NT2/D1 (cell line): ENCODE results near the gene SNRNP35.
A peak's percentile ranks its signal among the peaks of the same experiment; 100 is the strongest.

Experiments used
- DNase-seq: peaks from one replicate; pipeline ENCODE4 v3.0.0-alpha.2; 2011; ENCODE audit warnings: low read depth, low spot score
- H3K27me3 ChIP-seq: 2 replicates; pipeline ENCODE4 v1.6.0; 2011; ENCODE audit warnings: mild to moderate bottlenecking; ENCODE audit not compliant: insufficient read length, insufficient read depth
- H3K36me3 ChIP-seq: 2 replicates; pipeline ENCODE4 v1.6.1; 2011; ENCODE audit warnings: mild to moderate bottlenecking, low read length, mixed read lengths; ENCODE audit not compliant: insufficient read depth, insufficient read length
- H3K4me1 ChIP-seq: 2 replicates; pipeline ENCODE4 v1.5.1; 2011; ENCODE audit not compliant: insufficient read depth, insufficient read length
- H3K4me3 ChIP-seq: 2 replicates; pipeline ENCODE4 v1.5.1; 2011; ENCODE audit warnings: low read depth; ENCODE audit not compliant: insufficient read length
- H3K9ac ChIP-seq: 2 replicates; pipeline ENCODE4 v1.6.0; 2011; ENCODE audit warnings: low read depth; ENCODE audit not compliant: insufficient read length
- H3K9me3 ChIP-seq: 2 replicates; pipeline ENCODE4 v1.5.1; 2011; ENCODE audit warnings: mild to moderate bottlenecking, low read length; ENCODE audit not compliant: insufficient read depth
- SUZ12 ChIP-seq: IDR thresholded peaks from 2 replicates; pipeline ENCODE4 v1.6.1; 2011; ENCODE audit not compliant: insufficient read length, insufficient read depth; ENCODE audit errors: extremely low read depth
- YY1 ChIP-seq: IDR thresholded peaks from 2 replicates; pipeline ENCODE4 v1.6.1; 2011; ENCODE audit not compliant: insufficient read length, insufficient read depth
- ZNF274 ChIP-seq: IDR thresholded peaks from 2 replicates; pipeline ENCODE4 v1.6.1; 2011; ENCODE audit warnings: mild to moderate bottlenecking, low read depth, low read length

The SNRNP35 gene

DNA sequence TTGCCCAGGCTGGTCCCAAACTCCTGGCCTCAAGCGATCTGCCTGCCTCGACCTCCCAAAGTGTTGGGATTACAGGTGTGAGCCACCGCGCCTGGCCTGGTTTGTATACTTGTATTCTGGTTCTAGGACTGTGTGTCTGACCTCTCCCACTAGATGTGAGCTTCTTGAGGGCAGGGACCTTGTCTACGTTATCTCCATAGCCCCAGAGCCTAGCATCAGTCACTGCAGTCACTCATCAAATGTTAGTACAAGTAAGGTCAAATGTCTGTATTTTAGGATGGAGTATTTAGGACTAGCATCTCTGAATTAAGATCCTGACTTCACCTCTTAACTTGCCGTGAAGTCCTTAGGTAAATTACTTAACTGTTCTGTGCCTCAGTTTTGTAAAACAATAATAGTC, 24.3 kb upstream of the SNRNP35 start:
- no peak overlapping the region for H3K9ac ChIP-seq

DNA sequence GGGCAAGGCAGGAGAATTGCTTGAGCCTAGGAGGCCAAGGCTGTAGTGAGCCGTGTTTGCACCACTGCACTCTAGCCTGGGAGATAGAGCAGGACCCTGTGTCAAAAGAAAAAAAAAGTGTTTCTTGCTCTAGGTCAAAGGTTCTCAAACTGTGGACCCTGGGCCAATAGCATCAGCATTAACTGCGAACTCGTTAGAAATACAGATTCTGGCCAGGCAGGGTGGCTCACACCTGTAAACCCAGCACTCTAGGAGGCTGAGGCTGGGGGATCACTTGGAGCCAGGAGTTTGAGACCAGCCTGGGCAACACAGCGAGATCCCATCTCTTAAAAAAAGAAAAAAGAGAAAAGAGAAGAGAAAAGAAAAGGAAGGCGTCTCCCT, 22.3 kb upstream of the SNRNP35 start:
- DNase-seq, result no peak
- peak overlapping the region; percentile 77 for H3K9ac ChIP-seq

More for the DNA sequence above, 24.3 kb upstream of the SNRNP35 start:
- peaks cover 22% of the 10 kb centered on the region for H3K27me3 ChIP-seq
- peaks cover 3% of the 10 kb centered on the region for H3K36me3 ChIP-seq
- no peaks in the 10 kb centered on the region for H3K4me1 ChIP-seq
- no peak overlapping the region for H3K4me3 ChIP-seq
- DNase-seq, result no peak
- no peaks in the 10 kb centered on the region for H3K9me3 ChIP-seq
- TF ChIP-seq YY1, result no peak
- TF ChIP-seq ZNF274, result no peak
- TF ChIP-seq SUZ12, result no peak

DNA sequence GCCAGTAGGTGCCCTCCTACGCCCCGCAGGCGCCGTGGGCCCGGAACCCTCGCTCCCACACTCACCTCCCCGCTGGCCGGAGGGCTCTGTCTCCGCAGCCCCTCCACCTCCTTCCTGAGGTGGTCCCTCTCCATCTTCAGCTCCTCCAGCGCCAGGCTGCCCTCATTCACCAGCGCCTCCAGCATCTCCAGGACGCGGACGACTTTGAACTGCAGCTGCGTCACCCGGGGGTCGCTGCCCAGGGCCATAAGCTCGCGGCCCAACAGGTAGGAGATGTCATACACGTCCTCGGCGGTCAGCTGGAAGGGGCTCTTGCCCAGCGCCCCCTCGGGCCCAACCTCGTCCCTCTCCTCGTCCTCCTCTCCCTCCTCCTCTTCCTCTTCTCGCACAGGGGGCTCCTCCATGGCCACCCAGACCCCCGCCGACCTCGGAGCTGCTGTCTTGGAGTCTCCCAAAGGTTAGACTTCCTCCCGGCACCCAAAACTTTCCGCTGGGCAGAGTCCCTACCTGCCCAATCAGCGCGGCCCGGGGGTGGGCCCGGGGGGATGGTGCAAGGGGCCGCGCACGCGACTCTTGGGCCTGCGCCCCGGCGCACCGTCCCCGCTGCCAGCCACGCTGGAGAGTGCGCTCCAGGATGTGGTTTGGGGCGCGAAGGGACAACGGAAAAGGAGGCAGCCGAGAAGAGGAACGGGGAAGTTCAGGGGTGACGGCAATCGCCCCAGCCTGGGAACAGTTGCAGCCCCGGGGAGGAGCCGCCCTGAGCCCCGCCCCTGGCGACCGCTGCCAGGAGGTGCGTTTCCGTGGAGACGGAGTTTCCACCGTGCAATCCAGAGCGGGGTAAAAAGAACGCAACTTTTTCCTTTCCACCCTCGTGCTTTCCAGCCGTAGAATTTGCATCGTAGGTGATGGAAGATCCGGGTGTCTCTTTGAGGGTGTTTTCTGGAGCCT, 21.6 kb upstream of the SNRNP35 start, which contains the start of gene RILPL2:
Gene RILPL2, minus strand, starts transcription at position 668 of the 948 bp plus-strand sequence. Its CDS starts 264 bp downstream, at position 404.
- peak within 1 kb of the TSS; percentile 77 for H3K9ac ChIP-seq
- TF ChIP-seq YY1 (no peak), SUZ12 (no peak), ZNF274 (no peak)
- H3K9me3 ChIP-seq, result no peaks in the 10 kb centered on the region
- DNase-seq, result peak; percentile 35
- peaks cover 22% of the 10 kb centered on the region for H3K27me3 ChIP-seq
- no peaks in the 10 kb centered on the region for H3K36me3 ChIP-seq
- peak within 1 kb of the TSS; percentile 78 for H3K4me3 ChIP-seq
- no peaks in the 10 kb centered on the region for H3K4me1 ChIP-seq

More for the DNA sequence above, 22.3 kb upstream of the SNRNP35 start:
- Histone ChIP-seq H3K36me3 (no peaks in the 10 kb centered on the region), H3K27me3 (peaks cover 22% of the 10 kb centered on the region), H3K4me1 (no peaks in the 10 kb centered on the region), H3K4me3 (peak overlapping the region; percentile 78), H3K9me3 (no peaks in the 10 kb centered on the region)
- TF ChIP-seq SUZ12 (no peak), ZNF274 (no peak), YY1 (no peak)

DNA sequence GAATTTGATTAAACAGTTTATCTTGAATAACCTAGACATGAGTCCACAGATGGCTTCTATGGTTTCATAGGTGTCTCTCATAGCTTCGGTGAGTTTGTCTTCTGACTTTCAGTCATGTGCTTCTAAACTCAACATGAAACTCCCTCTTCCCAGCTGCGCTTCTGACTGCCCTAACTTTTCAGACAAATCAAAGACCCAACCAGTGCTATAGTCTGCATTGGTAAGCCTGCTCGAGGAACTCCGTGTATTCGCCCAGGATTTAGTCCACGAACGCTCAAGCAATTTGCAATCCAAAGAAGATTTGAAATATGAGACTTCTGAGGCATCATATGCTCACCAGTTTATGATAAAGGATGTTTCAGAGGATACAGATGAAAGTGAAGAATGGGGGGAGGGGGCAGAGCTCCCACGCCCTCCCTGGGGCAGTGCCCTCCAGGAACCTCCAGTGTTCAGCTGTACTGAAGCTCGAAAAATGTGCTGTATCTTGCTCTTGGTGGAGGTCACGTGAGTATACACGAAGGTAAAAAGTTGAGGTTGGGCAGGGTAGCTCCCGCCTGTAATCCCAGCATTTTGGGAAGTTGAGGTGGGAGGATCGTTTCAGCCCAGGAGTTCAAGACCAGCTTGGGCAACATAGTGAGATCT, 16.3 kb upstream of the SNRNP35 start:
- Histone ChIP-seq H3K9ac (no peak overlapping the region), H3K36me3 (no peaks in the 10 kb centered on the region), H3K4me1 (peaks cover 2% of the 10 kb centered on the region), H3K27me3 (peaks cover 10% of the 10 kb centered on the region), H3K9me3 (no peaks in the 10 kb centered on the region), H3K4me3 (no peak overlapping the region)
- DNase-seq, result no peak
- no peak for TF ChIP-seq YY1
- TF ChIP-seq ZNF274, result no peak

DNA sequence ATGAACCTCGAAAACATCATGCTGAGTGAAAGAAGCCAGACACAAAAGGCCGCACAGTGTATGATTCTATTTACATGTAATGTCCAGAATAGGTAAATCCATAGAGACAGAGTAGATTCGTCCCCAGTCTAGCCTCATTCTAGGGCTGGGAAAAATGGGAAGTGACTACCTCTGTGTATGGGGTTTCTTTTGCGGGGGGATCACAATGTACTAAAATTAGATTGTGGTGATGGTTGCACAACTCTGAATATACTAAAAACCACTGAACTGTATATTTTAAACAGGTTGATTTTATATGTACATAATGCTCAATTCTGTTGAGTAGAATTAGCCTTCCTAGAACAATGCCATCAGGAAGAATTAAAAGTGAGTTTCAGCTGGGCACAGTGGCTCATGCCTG, 15.2 kb upstream of the SNRNP35 start:
- no peak for DNase-seq
- H3K4me1 ChIP-seq, result peaks cover 2% of the 10 kb centered on the region
- no peak overlapping the region for H3K4me3 ChIP-seq
- H3K9me3 ChIP-seq, result no peaks in the 10 kb centered on the region
- H3K36me3 ChIP-seq, result no peaks in the 10 kb centered on the region
- TF ChIP-seq ZNF274 (no peak), SUZ12 (no peak), YY1 (no peak)
- H3K9ac ChIP-seq, result no peak overlapping the region
- H3K27me3 ChIP-seq, result peaks cover 2% of the 10 kb centered on the region

DNA sequence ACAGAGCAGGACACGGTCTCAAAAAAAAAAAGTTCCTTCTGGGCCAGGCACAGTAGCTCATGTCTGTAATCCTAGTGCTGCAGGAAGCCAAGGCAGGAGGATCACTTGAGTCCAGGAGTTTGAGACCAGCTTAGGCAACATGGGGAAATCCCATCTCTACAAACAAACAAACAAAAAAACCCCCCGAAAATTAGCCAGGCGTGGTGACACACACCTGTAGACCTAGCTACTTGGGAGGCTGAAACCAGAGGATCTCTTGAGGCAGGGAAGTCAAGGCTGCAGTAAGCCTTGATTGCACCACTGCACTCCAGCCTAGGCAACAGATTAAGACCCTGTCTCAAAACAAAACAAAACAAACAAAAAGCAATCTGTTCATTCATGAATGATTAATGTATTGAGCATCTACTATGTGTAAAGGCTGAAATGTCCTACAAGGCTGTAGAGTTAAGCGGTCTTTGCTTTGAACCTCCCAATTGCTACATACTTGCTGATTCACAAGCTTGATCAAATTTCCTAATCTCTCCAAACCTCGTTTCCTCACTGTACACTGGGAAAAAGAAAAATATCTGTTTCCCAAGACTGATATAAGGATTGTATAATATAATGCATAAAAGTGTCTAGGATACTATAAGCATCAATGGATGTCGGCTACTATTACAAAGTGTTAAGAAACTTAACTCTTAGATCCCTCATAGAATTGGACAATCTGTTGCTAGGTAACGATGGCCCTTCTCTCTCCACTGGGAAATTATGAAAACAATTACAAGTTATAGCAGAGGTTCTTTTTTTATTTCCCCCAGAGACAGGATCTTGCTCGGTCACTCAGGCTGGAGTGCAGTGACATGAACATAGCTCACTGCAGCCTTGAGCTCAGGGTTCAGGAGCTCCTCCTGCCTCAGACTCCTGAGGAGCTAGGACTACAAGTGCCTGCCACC, 13.6 kb upstream of the SNRNP35 start:
- TF ChIP-seq SUZ12 (no peak), YY1 (no peak)
- no peaks in the 10 kb centered on the region for H3K9me3 ChIP-seq
- no peaks in the 10 kb centered on the region for H3K27me3 ChIP-seq
- peaks cover 2% of the 10 kb centered on the region for H3K4me1 ChIP-seq
- H3K4me3 ChIP-seq, result no peak overlapping the region
- DNase-seq, result no peak
- H3K9ac ChIP-seq, result no peak overlapping the region
- H3K36me3 ChIP-seq, result no peaks in the 10 kb centered on the region
